HepG2 (cell line): ENCODE measurements around the gene SMARCC1. TPM values are rescaled to one million over a fixed set of nuclear protein-coding genes. Genes with fewer than 3 reads are reported as not detected.
A peak's percentile ranks its signal among the peaks of the same experiment; 100 is the strongest.

Source experiments
- DNMT3B ChIP-seq: conservative IDR thresholded peaks from 2 replicates; pipeline ENCODE4 v1.6.1; 2016; ENCODE audit warnings: missing biosample characterization, control low read depth
- E2F2 ChIP-seq: sonication (generic); formaldehyde crosslinking; IDR thresholded peaks from 2 replicates; pipeline ENCODE4 v1.4.0; 2020; ENCODE audit warnings: missing genetic modification reagents, borderline replicate concordance
- GABPA ChIP-seq, 2 experiments: IDR thresholded peaks; 2 replicates each; pipeline ENCODE4 v1.6.1; 2011 to 2016; ENCODE audit warnings: low read depth in 2 of 2, low read length in 1 of 2, missing biosample characterization in 1 of 2, missing genetic modification characterization in 1 of 2
- JDP2 ChIP-seq: sonication (generic); formaldehyde crosslinking; IDR thresholded peaks from 2 replicates; pipeline ENCODE4 v1.8.1; 2022; ENCODE audit warnings: missing genetic modification reagents, borderline replicate concordance
- MLLT10 ChIP-seq: sonication (generic); formaldehyde crosslinking; IDR thresholded peaks from 2 replicates; pipeline ENCODE4 v1.4.0; 2020; ENCODE audit warnings: missing genetic modification reagents
- MTERF4 ChIP-seq: sonication (generic); formaldehyde crosslinking; IDR thresholded peaks from 2 replicates; pipeline ENCODE4 v1.8.0; 2023; ENCODE audit warnings: mild to moderate bottlenecking, missing genetic modification reagents
- NKX3-1 ChIP-seq: sonication (generic); formaldehyde crosslinking; IDR thresholded peaks from 2 replicates; pipeline ENCODE4 v1.5.0; 2020; ENCODE audit warnings: missing genetic modification reagents
- PCBP1 ChIP-seq: fragments of 200-400 bp; formaldehyde crosslinking; IDR thresholded peaks from 2 replicates; pipeline ENCODE4 v1.6.1; 2017; ENCODE audit warnings: mild to moderate bottlenecking, low read depth, low read length, borderline replicate concordance
- POGK ChIP-seq: sonication (generic); formaldehyde crosslinking; conservative IDR thresholded peaks from 2 replicates; pipeline ENCODE4 v1.8.0; 2022; ENCODE audit warnings: mild to moderate bottlenecking, moderate library complexity, missing genetic modification reagents
- POLR2G ChIP-seq: fragments of 200-400 bp; formaldehyde crosslinking; IDR thresholded peaks from 2 replicates; pipeline ENCODE4 v1.6.1; 2018; ENCODE audit warnings: mild to moderate bottlenecking, low read depth, low read length, moderate library complexity
- PRPF4 ChIP-seq: fragments of 200-400 bp; formaldehyde crosslinking; IDR thresholded peaks from 2 replicates; pipeline ENCODE4 v1.6.1; 2016; ENCODE audit warnings: low read length, low read depth; ENCODE audit not compliant: poor library complexity, severe bottlenecking
- RERE ChIP-seq: IDR thresholded peaks from 2 replicates; pipeline ENCODE4 v1.6.1; 2016; ENCODE audit warnings: low read depth, missing genetic modification reagents, missing compliant biosample characterization
- SALL1 ChIP-seq: sonication (generic); formaldehyde crosslinking; IDR thresholded peaks from 2 replicates; pipeline ENCODE4 v1.8.0; 2022; ENCODE audit warnings: mild to moderate bottlenecking, missing genetic modification reagents
- SRF ChIP-seq: IDR thresholded peaks from 2 replicates; pipeline ENCODE4 v1.6.1; 2011; ENCODE audit warnings: mild to moderate bottlenecking, low read depth, low read length, moderate library complexity
- ZNF205 ChIP-seq: IDR thresholded peaks from 2 replicates; pipeline ENCODE4 v1.6.1; 2018; ENCODE audit warnings: missing biosample characterization, missing genetic modification reagents
- ZNF224 ChIP-seq: sonication (generic); formaldehyde crosslinking; IDR thresholded peaks from 2 replicates; pipeline ENCODE4 v1.5.0; 2020; ENCODE audit warnings: mild to moderate bottlenecking, missing genetic modification reagents
- ZNF781 ChIP-seq: sonication (generic); formaldehyde crosslinking; IDR thresholded peaks from 2 replicates; pipeline ENCODE4 v1.5.1; 2020; ENCODE audit warnings: borderline replicate concordance, mild to moderate bottlenecking, missing genetic modification reagents; ENCODE audit errors: not compliant biosample characterization
- polyA plus RNA-seq, 8 experiments: library from polyadenylated mRNA; depleted of rRNA in 3 of 8; stranded (reverse) in 7 of 8; unstranded in 1 of 8; fragments of >200 nt; fragmentation: Illumina TruSeq in 4 of 8; extraction: Trizol in 4 of 8; gene quantifications; 2 replicates each; pipeline versions ENCODE4 v1.2.1 to v1.2.3, GENCODE V29; 2011 to 2016; ENCODE audit warnings: low read depth in 4 of 8, missing spikeins in 1 of 8, mixed read lengths in 1 of 8; ENCODE audit not compliant: insufficient read depth in 1 of 8
- total RNA-seq, 5 experiments: library from RNA; depleted of rRNA; stranded (reverse); fragments of >200 nt; fragmentation: Illumina TruSeq; extraction: Trizol; gene quantifications; 2 replicates each; pipeline ENCODE4 v1.2.3, GENCODE V29; 2016; ENCODE audit warnings: low read depth in 1 of 5

The SMARCC1 gene
- total and polyA plus RNA-seq, 2 of the 13 experiments (the other 11 are each of a cell fraction or from before 2014, with no cell fraction given): 47.9 to 58.4 TPM

- peak; percentile 47 for TF ChIP-seq ZNF781 (CRISPR knock-in tag)
- TF ChIP-seq MLLT10 (CRISPR knock-in tag): no peak
- TF ChIP-seq PRPF4: no peak
- TF ChIP-seq SALL1: peak; percentile 57
- peak; percentile 90 for TF ChIP-seq POLR2G
- TF ChIP-seq POGK (CRISPR knock-in tag): no peak
- TF ChIP-seq GABPA (IDR thresholded peaks at IDR 0.05; ENCODE audit: low read depth, low read length): peak; percentile 67
- TF ChIP-seq GABPA (CRISPR knock-in tag; IDR thresholded peaks at IDR 0.05; ENCODE audit: low read depth): peak; percentile 81
- TF ChIP-seq E2F2: no peak
- TF ChIP-seq NKX3-1 (CRISPR knock-in tag): peak; percentile 53; the same call in 1 of the 2 replicates
- no peak for TF ChIP-seq SRF
- no peak for TF ChIP-seq ZNF205 (CRISPR knock-in tag)
- TF ChIP-seq RERE: 0 out of 2 replicates have a peak, but pooled peaks have one; percentile 27
- no peak for TF ChIP-seq JDP2 (CRISPR knock-in tag)
- peak; percentile 56; the same call in 1 of the 2 replicates for TF ChIP-seq MTERF4
- TF ChIP-seq PCBP1: 0 out of 2 replicates have a peak, but pooled peaks have one; percentile 31
- no peak for TF ChIP-seq DNMT3B (CRISPR knock-in tag)
- peak; percentile 80; the same call in 1 of the 2 replicates for TF ChIP-seq ZNF224 (CRISPR knock-in tag)
Observed at GRCh38 chr3:47781685-47782445, at the start of gene SMARCC1 (continued).
